H1 (cell line): Measurements from ENCODE around the gene UQCR10. TPM values are rescaled to one million over a fixed set of nuclear protein-coding genes. Genes with fewer than 3 reads are reported as not detected.

Experiments used
- CTCF ChIA-PET: fragments of 300-600 bp; sonication (Branson Sonifier 250); formaldehyde crosslinking; loops from one replicate; lab custom pipeline; 2021; ENCODE audit not compliant: partially characterized antibody; lab: Charles Lee
- POLR2A ChIA-PET: fragments of 300-600 bp; sonication (Branson Sonifier 250); formaldehyde crosslinking; loops from one replicate; lab custom pipeline; 2021; ENCODE audit warnings: inconsistent platforms; ENCODE audit not compliant: partially characterized antibody; lab: Charles Lee
- DNase-seq, 2 experiments: peaks; one replicate each; pipeline versions ENCODE4 v3.0.0 to v3.0.0-alpha.2; 2010 to 2022; ENCODE audit warnings: low spot score in 2 of 2, low read depth in 1 of 2, mixed read lengths in 1 of 2
- FAIRE-seq: peaks from 2 replicates; lab custom pipeline; 2011; peaks lifted over from hg19 to GRCh38; lab: Jason Lieb, UNC
- H2AFZ ChIP-seq: 2 replicates; pipeline ENCODE4 v1.8.1; 2012; ENCODE audit warnings: low read length, inconsistent platforms
- H2AK5ac ChIP-seq: 2 replicates; pipeline ENCODE4 v1.6.1; 2013; ENCODE audit warnings: low read depth, low read length
- H2BK120ac ChIP-seq: replicated peaks from 2 replicates; pipeline ENCODE3; 2013; ENCODE audit warnings: low read depth, low read length, inconsistent platforms
- H2BK12ac ChIP-seq: 2 replicates; pipeline ENCODE4 v1.6.1; 2013; ENCODE audit warnings: low read depth, low read length
- H2BK15ac ChIP-seq: 2 replicates; pipeline ENCODE4 v1.6.1; 2013; ENCODE audit warnings: low read length
- H2BK20ac ChIP-seq: 2 replicates; pipeline ENCODE4 v1.6.1; 2013; ENCODE audit warnings: low read length
- H2BK5ac ChIP-seq: 2 replicates; pipeline ENCODE4 v1.6.1; 2013; ENCODE audit warnings: low read depth, low read length
- H3K14ac ChIP-seq: 2 replicates; pipeline ENCODE4 v1.6.1; 2013; ENCODE audit warnings: inconsistent platforms; ENCODE audit not compliant: insufficient read length
- H3K18ac ChIP-seq: 2 replicates; pipeline ENCODE4 v1.6.1; 2013; ENCODE audit warnings: low read length; ENCODE audit errors: extremely low read depth
- H3K23ac ChIP-seq: 2 replicates; pipeline ENCODE4 v1.6.1; 2013; ENCODE audit warnings: inconsistent platforms; ENCODE audit not compliant: insufficient read length
- H3K23me2 ChIP-seq: 2 replicates; pipeline ENCODE4 v1.6.1; 2013; ENCODE audit warnings: low read depth, low read length
- H3K27ac ChIP-seq: 2 replicates; pipeline ENCODE4 v1.6.1; 2011; ENCODE audit warnings: low read depth, low read length, inconsistent platforms
- H3K27me3 ChIP-seq, 4 experiments: replicated peaks in 1 of 4; 1 replicate in 1 of 4; 2 replicates in 3 of 4; pipeline versions ENCODE4 v1.6.1 to v1.8.1; 2011 to 2013; ENCODE audit warnings: low read length in 3 of 4, mild to moderate bottlenecking in 3 of 4, inconsistent platforms in 2 of 4, mixed read lengths in 2 of 4, moderate library complexity in 1 of 4; ENCODE audit not compliant: control insufficient read depth in 3 of 4, insufficient read depth in 3 of 4; ENCODE audit errors: extremely low read depth in 1 of 4
- H3K36me3 ChIP-seq, 4 experiments: 2 replicates each; pipeline versions ENCODE4 v1.6.1 to v1.8.1; 2011 to 2013; ENCODE audit warnings: mild to moderate bottlenecking in 4 of 4, low read length in 3 of 4, moderate library complexity in 2 of 4, control low read depth in 1 of 4, inconsistent platforms in 1 of 4; ENCODE audit not compliant: insufficient read depth in 4 of 4, control insufficient read depth in 2 of 4
- H3K4ac ChIP-seq: replicated peaks from 2 replicates; pipeline ENCODE3; 2013; ENCODE audit warnings: low read length, low read depth, mixed read lengths, inconsistent platforms; ENCODE audit not compliant: insufficient read length
- H3K4me1 ChIP-seq, 4 experiments: replicated peaks in 1 of 4; 1 replicate in 1 of 4; 2 replicates in 3 of 4; pipeline versions ENCODE4 v1.6.1 to v1.8.1; 2011 to 2013; ENCODE audit warnings: low read length in 3 of 4, inconsistent platforms in 2 of 4, mixed read lengths in 1 of 4; ENCODE audit not compliant: insufficient read depth in 4 of 4, control insufficient read depth in 3 of 4
- H3K4me2 ChIP-seq, 2 experiments: 2 replicates each; pipeline versions ENCODE4 v1.6.1 to v1.8.1; 2011 to 2013; ENCODE audit warnings: low read depth in 2 of 2, low read length in 2 of 2, control low read depth in 1 of 2, inconsistent platforms in 1 of 2, mild to moderate bottlenecking in 1 of 2; ENCODE audit not compliant: insufficient read depth in 1 of 2
- H3K4me3 ChIP-seq, 4 experiments: fragments of 200-600, 300-600 bp in 1 of 4; sonication (generic), shearing (Covaris generic), sonication (Bioruptor Twin) in 1 of 4; 2 replicates each; pipeline versions ENCODE4 v1.5.1 to v1.8.1; 2011 to 2016; ENCODE audit warnings: low read length in 4 of 4, low read depth in 3 of 4, control low read depth in 2 of 4, inconsistent platforms in 2 of 4, mild to moderate bottlenecking in 2 of 4, mixed read lengths in 1 of 4, moderate library complexity in 1 of 4; ENCODE audit not compliant: insufficient read depth in 2 of 4; ENCODE audit errors: extremely low read depth in 1 of 4
- H3K56ac ChIP-seq: replicated peaks from 2 replicates; pipeline ENCODE3; 2013; ENCODE audit warnings: low read depth, mild to moderate bottlenecking, mixed read lengths, low read length, inconsistent platforms; ENCODE audit not compliant: insufficient read length
- H3K79me1 ChIP-seq: 2 replicates; pipeline ENCODE4 v1.6.1; 2013; ENCODE audit warnings: low read depth, low read length, control low read depth
- H3K79me2 ChIP-seq, 2 experiments: 2 replicates each; pipeline versions ENCODE4 v1.6.1 to v1.8.1; 2012 to 2013; ENCODE audit warnings: low read length in 2 of 2, mild to moderate bottlenecking in 2 of 2, inconsistent platforms in 1 of 2; ENCODE audit not compliant: insufficient read depth in 2 of 2, control insufficient read depth in 1 of 2
- H3K9ac ChIP-seq, 4 experiments: replicated peaks in 1 of 4; 1 replicate in 1 of 4; 2 replicates in 3 of 4; pipeline versions ENCODE4 v1.6.1 to v1.8.1; 2011 to 2013; ENCODE audit warnings: low read depth in 3 of 4, low read length in 3 of 4, control low read depth in 2 of 4, mild to moderate bottlenecking in 2 of 4, moderate library complexity in 2 of 4, inconsistent platforms in 1 of 4; ENCODE audit errors: extremely low read depth in 1 of 4
- H3K9me3 ChIP-seq, 2 experiments: 2 replicates each; pipeline versions ENCODE4 v1.6.1 to v1.8.1; 2012 to 2013; ENCODE audit warnings: mild to moderate bottlenecking in 2 of 2, moderate library complexity in 2 of 2, control low read depth in 1 of 2, inconsistent platforms in 1 of 2, low read depth in 1 of 2, low read length in 1 of 2, mixed read lengths in 1 of 2; ENCODE audit not compliant: insufficient read depth in 2 of 2
- H4K20me1 ChIP-seq, 2 experiments: replicated peaks in 1 of 2; 2 replicates each; pipeline versions ENCODE3 to v1.8.1; 2011 to 2013; ENCODE audit warnings: inconsistent platforms in 2 of 2, low read length in 2 of 2, mild to moderate bottlenecking in 1 of 2; ENCODE audit not compliant: insufficient read depth in 2 of 2, control insufficient read depth in 1 of 2
- H4K5ac ChIP-seq: 2 replicates; pipeline ENCODE4 v1.6.1; 2013; ENCODE audit warnings: low read length, low read depth, mixed read lengths, inconsistent platforms; ENCODE audit not compliant: insufficient read length
- H4K8ac ChIP-seq: 2 replicates; pipeline ENCODE4 v1.8.0; 2013; ENCODE audit warnings: mild to moderate bottlenecking, moderate library complexity, low read length, inconsistent platforms; ENCODE audit not compliant: insufficient read depth; ENCODE audit errors: extremely low read depth
- H4K91ac ChIP-seq: replicated peaks from 2 replicates; pipeline ENCODE3; 2013; ENCODE audit warnings: low read length, mixed read lengths, inconsistent platforms; ENCODE audit not compliant: insufficient read length
- CEBPB ChIP-seq: IDR thresholded peaks from 2 replicates; pipeline ENCODE4 v1.6.1; 2012; ENCODE audit warnings: low read depth, low read length
- CHD2 ChIP-seq: IDR thresholded peaks from 2 replicates; pipeline ENCODE4 v1.6.1; 2012; ENCODE audit warnings: low read length, improper control_type of control experiment
- CTBP2 ChIP-seq: IDR thresholded peaks from 2 replicates; pipeline ENCODE4 v1.7.0; 2011; ENCODE audit warnings: borderline replicate concordance, mild to moderate bottlenecking, moderate library complexity, mixed read lengths, low read length; ENCODE audit not compliant: insufficient read depth, insufficient read length
- EZH2 ChIP-seq: fragments of 200-600 bp; sonication (generic); IDR thresholded peaks from 2 replicates; pipeline ENCODE4 v1.7.1; 2012; ENCODE audit warnings: low read depth, mild to moderate bottlenecking, moderate library complexity, low read length, inconsistent platforms; ENCODE audit not compliant: severe bottlenecking
- FOSL1 ChIP-seq: IDR thresholded peaks from 2 replicates; pipeline ENCODE4 v1.6.1; 2011; ENCODE audit warnings: mild to moderate bottlenecking, low read depth, low read length, moderate library complexity; ENCODE audit not compliant: insufficient read depth
- HDAC6 ChIP-seq: IDR thresholded peaks from one replicate; pipeline ENCODE4 v1.7.1; 2012; ENCODE audit warnings: low read depth, mild to moderate bottlenecking, inconsistent platforms, low read length, moderate library complexity
- RFX5 ChIP-seq: IDR thresholded peaks from 2 replicates; pipeline ENCODE4 v1.6.1; 2011; ENCODE audit warnings: low read depth, low read length, improper control_type of control experiment, borderline replicate concordance
- SAP30 ChIP-seq: fragments of 300-600 bp; sonication (generic); IDR thresholded peaks from 2 replicates; pipeline ENCODE4 v1.7.1; 2012; ENCODE audit warnings: low read length, moderate library complexity, mild to moderate bottlenecking, inconsistent platforms; ENCODE audit not compliant: insufficient read depth, insufficient replicate concordance
- TEAD4 ChIP-seq: IDR thresholded peaks from 2 replicates; pipeline ENCODE4 v1.6.1; 2012; ENCODE audit warnings: low read depth, low read length, inconsistent platforms, mixed read lengths
- WGBS, 2 experiments: shearing (Covaris generic) in 1 of 2; methylation state at CpG; one replicate each; pipeline versions ENCODE4 v1.1.6 to v1.1.7; 2013 to 2015; ENCODE audit warnings: low lambda C conversion rate in 2 of 2, mixed read lengths in 2 of 2, inconsistent platforms in 1 of 2, low coverage in 1 of 2, missing lambda C conversion rate in 1 of 2; ENCODE audit not compliant: insufficient replicate concordance in 2 of 2, insufficient coverage in 1 of 2, insufficient read length in 1 of 2; ENCODE audit errors: extremely low coverage in 1 of 2, missing lambda C conversion rate in 1 of 2; 5-methylcytosine and 5-hydroxymethylcytosine counted together
- polyA plus RNA-seq, 7 experiments: library from polyadenylated mRNA; depleted of rRNA in 3 of 7; stranded (reverse) in 5 of 7; unstranded in 2 of 7; fragments of >200 nt in 5 of 7; fragments of 200-250 nt in 2 of 7; gene quantifications; 1 replicate in 5 of 7; 2 replicates in 1 of 7; 4 replicates in 1 of 7; pipeline versions ENCODE4 v1.2.1 to v1.2.3, GENCODE V29; 2011 to 2013; ENCODE audit warnings: missing spikeins in 2 of 7, mixed read lengths in 2 of 7
- total RNA-seq: library from RNA; stranded (reverse); fragmentation: NEBNext Ultra II Directional; extraction: Animal tissue kit (Norgen Biotek cat#: 25700); gene quantifications from 2 replicates; pipeline ENCODE4 v1.2.1, GENCODE V29; 2021
- TF ChIP-seq, protein P1 (sequence below), 3 experiments: IDR thresholded peaks; 1 replicate in 2 of 3; 2 replicates in 1 of 3; pipeline versions ENCODE4 v1.5.1 to v1.6.1; 2011; ENCODE audit warnings: low read length in 3 of 3, mild to moderate bottlenecking in 3 of 3, inconsistent platforms in 2 of 3, low read depth in 1 of 3, moderate library complexity in 1 of 3; ENCODE audit not compliant: insufficient read depth in 1 of 3; ENCODE audit errors: control extremely low read depth in 1 of 3

UQCR10 gene
- total and polyA plus RNA-seq, 2 of the 8 experiments (the other 6 are each of a cell fraction or from before 2014, with no cell fraction given): 102 to 260 TPM

DNA sequence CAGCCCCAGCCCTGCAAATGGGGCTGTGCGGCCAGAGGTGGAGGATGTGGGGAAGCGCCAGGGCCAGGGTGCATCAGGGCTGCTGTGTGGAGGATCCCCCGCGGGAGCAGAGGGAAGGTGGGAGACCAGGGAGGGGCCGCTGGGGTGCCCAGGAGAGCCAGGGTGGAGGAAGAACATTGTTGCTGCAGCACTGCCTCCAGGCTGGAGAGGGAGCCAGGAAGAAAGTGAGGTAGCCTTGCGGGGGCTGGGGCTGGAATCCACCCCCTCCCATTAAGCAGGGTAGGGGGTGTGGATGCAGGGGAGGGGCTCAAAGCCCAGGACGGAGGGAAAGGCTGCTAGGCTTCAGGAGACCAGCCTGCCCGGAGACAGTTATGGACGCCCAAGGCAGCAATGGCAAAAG is 32.3 kb upstream of the UQCR10 start:
- Histone ChIP-seq H3K4me1 (peaks cover 0 to 12% (median 7%) of the 10 kb centered on the region in 4 experiments; a peak in 6 of 7 replicates), H3K23me2 (no peaks in the 10 kb centered on the region), H3K56ac (no peak overlapping the region), H4K5ac (no peak overlapping the region), H3K4me3 (no peak overlapping the region), H4K91ac (no peak overlapping the region), H3K18ac (0 out of 2 replicates have a peak overlapping the region, but pooled peaks have one; percentile 6), H2BK5ac (0 out of 2 replicates have a peak overlapping the region, but pooled peaks have one; percentile 40), H2BK15ac (no peak overlapping the region), H3K27me3 (no peaks in the 10 kb centered on the region), H3K9me3 (no peaks in the 10 kb centered on the region), H3K9ac (no peak overlapping the region), H3K4me2 (0 out of 4 replicates have a peak overlapping the region, but pooled peaks of 1 of the 2 experiments have one; percentile 4), H4K20me1 (no peaks in the 10 kb centered on the region), H2BK12ac (no peak overlapping the region), H2BK20ac (no peak overlapping the region), H3K14ac (no peak overlapping the region), H4K8ac (peak overlapping the region; percentile 19), H3K27ac (no peak overlapping the region), H3K36me3 (no peaks in the 10 kb centered on the region), H2AK5ac (no peak overlapping the region), H2BK120ac (no peak overlapping the region), H3K79me2 (no peaks in the 10 kb centered on the region), H3K23ac (no peak overlapping the region), H2AFZ (no peak overlapping the region; the same call in 1 of the 2 replicates), H3K79me1 (no peaks in the 10 kb centered on the region), H3K4ac (no peak overlapping the region)
- WGBS, 2 experiments: 53% methylated on average over 6 of the region's 9 CpGs; no CpG with 5 or more reads in 1 of the 2 experiments
- FAIRE-seq: no peak
- CTCF ChIA-PET: interaction anchor here (1.1 kb wide), 1 partner anchor 34 kb away, joined by 3 read pairs; no protein-coding TSS in a partner anchor
- POLR2A ChIA-PET: interaction anchor here (0.5 kb wide), 1 partner anchor 135 kb away, joined by 3 read pairs; no protein-coding TSS in a partner anchor
- peak in 1 of 2 experiments; percentile 59 for DNase-seq
- TF ChIP-seq TEAD4 (peak; percentile 60; the same call in 1 of the 2 replicates), HDAC6 (no peak), RFX5 (no peak), SAP30 (no peak), FOSL1 (no peak), CEBPB (no peak), CTBP2 (no peak), EZH2 (no peak), CHD2 (no peak)
- TF ChIP-seq, protein P1, sequence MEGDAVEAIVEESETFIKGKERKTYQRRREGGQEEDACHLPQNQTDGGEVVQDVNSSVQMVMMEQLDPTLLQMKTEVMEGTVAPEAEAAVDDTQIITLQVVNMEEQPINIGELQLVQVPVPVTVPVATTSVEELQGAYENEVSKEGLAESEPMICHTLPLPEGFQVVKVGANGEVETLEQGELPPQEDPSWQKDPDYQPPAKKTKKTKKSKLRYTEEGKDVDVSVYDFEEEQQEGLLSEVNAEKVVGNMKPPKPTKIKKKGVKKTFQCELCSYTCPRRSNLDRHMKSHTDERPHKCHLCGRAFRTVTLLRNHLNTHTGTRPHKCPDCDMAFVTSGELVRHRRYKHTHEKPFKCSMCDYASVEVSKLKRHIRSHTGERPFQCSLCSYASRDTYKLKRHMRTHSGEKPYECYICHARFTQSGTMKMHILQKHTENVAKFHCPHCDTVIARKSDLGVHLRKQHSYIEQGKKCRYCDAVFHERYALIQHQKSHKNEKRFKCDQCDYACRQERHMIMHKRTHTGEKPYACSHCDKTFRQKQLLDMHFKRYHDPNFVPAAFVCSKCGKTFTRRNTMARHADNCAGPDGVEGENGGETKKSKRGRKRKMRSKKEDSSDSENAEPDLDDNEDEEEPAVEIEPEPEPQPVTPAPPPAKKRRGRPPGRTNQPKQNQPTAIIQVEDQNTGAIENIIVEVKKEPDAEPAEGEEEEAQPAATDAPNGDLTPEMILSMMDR (IDR thresholded peaks at IDR 0.05; ENCODE audit: control extremely low read depth in 1 of 3, insufficient read depth in 1 of 3, low read depth in 1 of 3, low read length in 3 of 3): peak; percentile 26 to 43 (median 31)
